ENCODE results near the gene CCDC148.
"Not testable (repeated sequence)": the region's sequence is repeated elsewhere in the genome, so short reads cannot be mapped to it uniquely, and the experiment has no call there.

CCDC148 gene

DNA sequence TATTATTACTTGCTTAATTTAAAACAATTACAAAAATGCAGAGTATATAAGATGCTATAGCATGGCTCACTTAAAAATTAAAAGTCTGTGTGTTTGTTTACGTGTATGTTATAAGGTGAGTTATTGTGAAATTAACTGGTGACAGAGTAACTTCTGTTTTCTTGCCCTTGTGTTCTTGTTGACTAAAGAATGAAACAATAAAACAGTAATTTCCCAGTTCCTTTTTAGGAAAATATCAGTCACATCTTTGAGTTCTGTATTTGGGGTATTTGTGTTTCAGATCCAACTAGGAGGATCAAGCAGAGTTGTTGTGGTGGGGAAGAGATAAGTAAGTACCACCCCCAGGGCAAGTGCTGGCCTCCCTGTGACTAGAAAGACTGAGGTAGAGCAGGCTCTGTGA is 143.6 kb downstream of the CCDC148 start:
- POLR2A ChIA-PET: no interaction called here
- CTCF ChIA-PET: no interaction called here
- TF ChIP-seq, protein P1, sequence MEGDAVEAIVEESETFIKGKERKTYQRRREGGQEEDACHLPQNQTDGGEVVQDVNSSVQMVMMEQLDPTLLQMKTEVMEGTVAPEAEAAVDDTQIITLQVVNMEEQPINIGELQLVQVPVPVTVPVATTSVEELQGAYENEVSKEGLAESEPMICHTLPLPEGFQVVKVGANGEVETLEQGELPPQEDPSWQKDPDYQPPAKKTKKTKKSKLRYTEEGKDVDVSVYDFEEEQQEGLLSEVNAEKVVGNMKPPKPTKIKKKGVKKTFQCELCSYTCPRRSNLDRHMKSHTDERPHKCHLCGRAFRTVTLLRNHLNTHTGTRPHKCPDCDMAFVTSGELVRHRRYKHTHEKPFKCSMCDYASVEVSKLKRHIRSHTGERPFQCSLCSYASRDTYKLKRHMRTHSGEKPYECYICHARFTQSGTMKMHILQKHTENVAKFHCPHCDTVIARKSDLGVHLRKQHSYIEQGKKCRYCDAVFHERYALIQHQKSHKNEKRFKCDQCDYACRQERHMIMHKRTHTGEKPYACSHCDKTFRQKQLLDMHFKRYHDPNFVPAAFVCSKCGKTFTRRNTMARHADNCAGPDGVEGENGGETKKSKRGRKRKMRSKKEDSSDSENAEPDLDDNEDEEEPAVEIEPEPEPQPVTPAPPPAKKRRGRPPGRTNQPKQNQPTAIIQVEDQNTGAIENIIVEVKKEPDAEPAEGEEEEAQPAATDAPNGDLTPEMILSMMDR (IDR thresholded peaks at IDR 0.05; ENCODE audit: insufficient read depth, low read length, missing control alignments): no peak

DNA sequence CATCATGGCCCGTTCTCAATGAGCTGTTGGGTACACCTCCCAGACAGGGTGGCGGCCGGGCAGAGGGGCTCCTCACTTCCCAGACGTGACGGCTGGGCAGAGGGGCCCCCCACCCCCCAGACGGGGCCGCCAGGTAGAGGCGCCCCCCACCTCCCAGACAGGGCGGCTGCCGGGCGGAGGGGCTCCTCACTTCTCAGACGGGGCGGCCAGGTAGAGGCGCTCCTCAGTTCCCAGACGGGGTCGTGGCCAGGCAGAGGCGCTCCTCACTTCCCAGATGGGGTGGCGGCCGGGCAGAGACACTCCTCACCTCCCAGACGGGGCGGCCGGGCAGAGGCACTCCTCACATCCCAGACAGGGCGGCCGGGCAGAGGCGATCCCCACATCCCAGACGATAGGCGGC is 146.1 kb downstream of the CCDC148 start:
- H3K4me3 ChIP-seq (ENCODE audit: low read depth, low read length); DNase-seq (ENCODE audit: low read depth, low spot score); POLR2A ChIA-PET; CTCF ChIA-PET: not testable (repeated sequence)

More for the DNA sequence above, 143.6 kb downstream of the CCDC148 start:
- no peak for DNase-seq (ENCODE audit: low read depth, low spot score)
- H3K4me3 ChIP-seq (ENCODE audit: low read depth, low read length): no peak overlapping the region

DNA sequence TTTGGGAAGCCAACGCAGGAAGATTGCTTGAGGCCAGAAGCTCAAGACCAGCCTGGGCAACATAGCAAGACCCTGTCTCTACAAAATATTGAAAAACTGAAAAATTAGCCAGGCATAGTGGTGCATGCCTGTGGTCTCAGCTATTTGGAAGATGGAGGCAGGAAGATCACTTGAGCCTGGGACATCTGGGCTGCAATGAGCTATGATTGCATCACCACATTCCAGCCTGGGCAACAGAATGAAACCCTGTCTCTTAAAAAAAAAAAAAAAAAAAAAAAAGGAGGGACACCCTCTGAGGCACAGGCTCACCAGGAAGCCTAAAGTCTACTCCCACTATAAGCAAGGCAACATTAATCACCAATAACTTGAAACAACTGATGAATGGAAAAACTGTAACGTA is 151.1 kb downstream of the CCDC148 start:
- TF ChIP-seq, protein P1 (IDR thresholded peaks at IDR 0.05; ENCODE audit: insufficient read depth, low read length, missing control alignments): no peak
- ChIA-PET CTCF (no interaction called here), POLR2A (no interaction called here)
- no peak for DNase-seq (ENCODE audit: low read depth, low spot score)
- no peak overlapping the region for H3K4me3 ChIP-seq (ENCODE audit: low read depth, low read length)

DNA sequence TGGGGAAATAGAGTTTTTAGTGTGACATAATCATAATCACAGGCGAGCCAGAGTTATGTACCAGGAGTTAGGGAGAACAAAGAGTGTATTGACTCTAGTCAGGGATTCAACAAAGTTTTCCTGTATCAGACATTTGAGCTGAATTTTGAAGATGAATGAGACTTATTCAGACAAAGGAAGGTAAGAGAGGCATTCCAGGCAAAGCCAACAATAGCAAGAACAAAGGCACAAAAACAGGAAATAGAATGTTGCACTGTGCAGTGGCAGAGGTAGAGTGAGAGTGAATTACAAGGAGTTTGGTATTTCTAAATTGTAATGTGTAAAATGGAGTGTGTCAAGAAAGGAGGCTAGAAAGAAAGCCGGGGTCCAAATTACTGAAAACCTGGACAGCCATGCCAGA is 156.2 kb downstream of the CCDC148 start:
- POLR2A ChIA-PET: no interaction called here
- H3K4me3 ChIP-seq (ENCODE audit: low read depth, low read length): no peak overlapping the region
- no peak for DNase-seq (ENCODE audit: low read depth, low spot score)
- CTCF ChIA-PET: no interaction called here
- TF ChIP-seq, protein P1 (IDR thresholded peaks at IDR 0.05; ENCODE audit: insufficient read depth, low read length, missing control alignments): no peak

DNA sequence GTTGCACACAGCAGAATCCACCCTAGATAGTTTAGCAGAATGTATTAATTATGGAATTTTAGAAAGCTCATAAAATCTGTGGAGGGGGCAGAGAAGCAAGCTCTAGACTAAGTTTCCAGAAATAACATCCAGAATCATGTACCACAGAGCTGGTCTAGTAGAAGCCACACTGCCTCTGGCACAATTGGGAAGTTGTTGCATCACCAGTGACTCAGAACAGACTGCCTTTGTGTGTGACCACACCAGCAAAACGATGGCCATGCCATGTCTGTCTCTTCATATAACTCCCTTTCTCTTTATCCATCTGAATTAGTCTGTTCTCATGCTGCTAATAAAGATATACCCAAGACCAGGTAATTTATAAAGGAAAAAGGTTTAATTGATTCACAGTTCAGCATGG is 158.9 kb downstream of the CCDC148 start:
- no peak for DNase-seq (ENCODE audit: low read depth, low spot score)
- no peak overlapping the region for H3K4me3 ChIP-seq (ENCODE audit: low read depth, low read length)
- ChIA-PET CTCF (no interaction called here), POLR2A (no interaction called here)
- TF ChIP-seq, protein P1 (IDR thresholded peaks at IDR 0.05; ENCODE audit: insufficient read depth, low read length, missing control alignments): no peak

DNA sequence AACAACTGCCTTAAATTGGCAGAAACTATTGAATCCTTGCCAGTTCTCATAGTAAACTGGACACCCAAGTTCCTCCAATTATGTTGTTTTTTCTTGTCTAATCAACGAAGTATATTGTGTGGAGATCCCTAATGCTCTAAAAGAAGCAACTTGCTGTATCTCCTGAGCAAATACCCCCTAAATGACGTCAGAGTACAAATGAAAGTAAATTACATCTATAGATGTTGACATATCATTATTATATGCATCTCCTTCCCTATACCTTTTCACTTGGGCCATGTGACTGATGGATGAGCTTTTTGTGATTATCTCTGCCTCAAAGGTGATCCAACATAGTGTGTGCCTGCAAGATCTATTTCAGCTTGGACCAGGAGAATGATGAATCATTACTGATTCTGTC is 159.4 kb downstream of the CCDC148 start:
- TF ChIP-seq, protein P1 (IDR thresholded peaks at IDR 0.05; ENCODE audit: insufficient read depth, low read length, missing control alignments): no peak
- no peak overlapping the region for H3K4me3 ChIP-seq (ENCODE audit: low read depth, low read length)
- POLR2A ChIA-PET: no interaction called here
- CTCF ChIA-PET: no interaction called here
- DNase-seq (ENCODE audit: low read depth, low spot score): no peak

DNA sequence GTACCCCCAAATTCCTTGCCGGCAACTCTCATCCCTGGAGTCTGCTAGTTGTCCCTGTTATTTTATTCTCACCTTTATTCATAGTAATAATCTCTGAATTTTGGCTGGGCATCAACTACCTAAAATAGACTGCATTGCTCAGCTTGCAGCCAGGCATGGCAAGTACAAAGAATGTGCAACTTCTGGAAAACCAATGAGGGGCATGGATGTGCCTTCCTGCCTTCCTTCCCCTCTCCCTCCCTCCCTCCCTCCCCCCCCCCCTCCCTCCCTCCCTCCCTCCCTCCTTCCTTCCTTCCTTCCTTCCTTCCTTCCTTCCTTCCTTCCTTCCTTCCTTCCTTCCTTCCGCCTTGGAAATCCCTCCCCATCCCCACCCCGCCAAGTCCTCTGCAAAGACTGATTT is 162.8 kb downstream of the CCDC148 start:
- POLR2A ChIA-PET: no interaction called here
- CTCF ChIA-PET: no interaction called here
- TF ChIP-seq, protein P1 (IDR thresholded peaks at IDR 0.05; ENCODE audit: insufficient read depth, low read length, missing control alignments): no peak
- no peak overlapping the region for H3K4me3 ChIP-seq (ENCODE audit: low read depth, low read length)
- DNase-seq (ENCODE audit: low read depth, low spot score): no peak
